Measurements from ENCODE around the gene VWC2L.

DNA sequence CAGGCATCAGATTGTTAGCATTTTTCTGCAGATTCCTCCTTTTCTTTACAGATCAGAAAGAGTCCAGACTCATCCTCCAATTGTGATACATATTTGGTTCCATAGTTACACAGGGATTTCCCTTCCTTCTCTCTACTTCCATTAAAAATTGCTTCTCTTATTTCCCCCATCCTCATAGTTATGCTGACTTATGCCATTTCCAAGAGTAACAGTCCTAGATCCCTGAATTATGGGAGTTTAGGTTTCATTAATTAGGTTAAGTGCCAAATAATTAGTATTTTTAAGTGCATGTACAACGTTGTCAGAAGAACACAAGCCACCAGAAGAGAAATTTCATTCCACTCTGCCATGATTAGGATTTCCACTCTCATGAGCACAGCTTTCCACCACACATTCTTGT lies 200.2 kb downstream of the VWC2L start:
- TF ChIP-seq, protein P1, sequence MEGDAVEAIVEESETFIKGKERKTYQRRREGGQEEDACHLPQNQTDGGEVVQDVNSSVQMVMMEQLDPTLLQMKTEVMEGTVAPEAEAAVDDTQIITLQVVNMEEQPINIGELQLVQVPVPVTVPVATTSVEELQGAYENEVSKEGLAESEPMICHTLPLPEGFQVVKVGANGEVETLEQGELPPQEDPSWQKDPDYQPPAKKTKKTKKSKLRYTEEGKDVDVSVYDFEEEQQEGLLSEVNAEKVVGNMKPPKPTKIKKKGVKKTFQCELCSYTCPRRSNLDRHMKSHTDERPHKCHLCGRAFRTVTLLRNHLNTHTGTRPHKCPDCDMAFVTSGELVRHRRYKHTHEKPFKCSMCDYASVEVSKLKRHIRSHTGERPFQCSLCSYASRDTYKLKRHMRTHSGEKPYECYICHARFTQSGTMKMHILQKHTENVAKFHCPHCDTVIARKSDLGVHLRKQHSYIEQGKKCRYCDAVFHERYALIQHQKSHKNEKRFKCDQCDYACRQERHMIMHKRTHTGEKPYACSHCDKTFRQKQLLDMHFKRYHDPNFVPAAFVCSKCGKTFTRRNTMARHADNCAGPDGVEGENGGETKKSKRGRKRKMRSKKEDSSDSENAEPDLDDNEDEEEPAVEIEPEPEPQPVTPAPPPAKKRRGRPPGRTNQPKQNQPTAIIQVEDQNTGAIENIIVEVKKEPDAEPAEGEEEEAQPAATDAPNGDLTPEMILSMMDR (IDR thresholded peaks at IDR 0.05), result no peak
- TF ChIP-seq ZFX (IDR thresholded peaks at IDR 0.05; ENCODE audit: borderline replicate concordance), result no peak
